ENCODE results near the gene TAF5. TPM values are rescaled to one million over a fixed set of nuclear protein-coding genes. Genes with fewer than 3 reads are reported as not detected.
"Not testable (repeated sequence)": the region's sequence is repeated elsewhere in the genome, so short reads cannot be mapped to it uniquely, and the experiment has no call there.

TAF5 gene
- total RNA-seq, 2 donors from 2014 or later, result 10.0 to 21.8 TPM

DNA sequence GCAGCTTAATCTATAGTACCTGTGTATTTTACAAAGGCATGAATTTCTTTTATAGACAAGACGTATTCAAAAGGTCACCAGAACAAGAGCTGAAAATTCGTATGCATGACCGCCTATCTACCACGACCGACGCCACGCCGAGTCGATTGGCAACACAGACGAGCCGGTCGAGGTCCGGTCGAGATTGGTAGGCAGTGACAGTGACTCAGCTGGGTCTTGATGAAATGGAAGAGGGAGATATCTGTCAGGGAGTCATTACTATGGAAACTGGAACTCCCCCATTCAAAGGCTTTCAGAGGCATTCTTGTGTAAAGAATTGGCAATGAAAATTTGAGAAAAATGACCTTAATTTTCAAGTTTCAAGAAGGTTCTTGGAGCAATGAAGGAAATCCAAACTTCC, 26.4 kb downstream of the TAF5 start:
- Mint-ChIP-seq H3K27ac (peak overlapping the region in 1 of 2 donors; percentile 46), H3K36me3 (peaks cover 36 to 37% of the 10 kb centered on the region in 2 donors), H3K9me3 (no peaks in the 10 kb centered on the region)
- ATAC-seq (no peak), DNase-seq (ENCODE audit: low spot score in 2 of 2) (no peak)

- H3K36me3 Mint-ChIP-seq, result peaks cover 41 to 45% of the 10 kb centered on the region in 2 donors
- ATAC-seq (no peak), DNase-seq (ENCODE audit: low spot score in 2 of 2) (no peak)
- peak overlapping the region; percentile 92 to 99 for H3K27ac Mint-ChIP-seq
- H3K9me3 Mint-ChIP-seq, result no peaks in the 10 kb centered on the region
These were observed 27.9 kb downstream of the TAF5 start for GRCh38 chr10:103395754-103396066.

DNA sequence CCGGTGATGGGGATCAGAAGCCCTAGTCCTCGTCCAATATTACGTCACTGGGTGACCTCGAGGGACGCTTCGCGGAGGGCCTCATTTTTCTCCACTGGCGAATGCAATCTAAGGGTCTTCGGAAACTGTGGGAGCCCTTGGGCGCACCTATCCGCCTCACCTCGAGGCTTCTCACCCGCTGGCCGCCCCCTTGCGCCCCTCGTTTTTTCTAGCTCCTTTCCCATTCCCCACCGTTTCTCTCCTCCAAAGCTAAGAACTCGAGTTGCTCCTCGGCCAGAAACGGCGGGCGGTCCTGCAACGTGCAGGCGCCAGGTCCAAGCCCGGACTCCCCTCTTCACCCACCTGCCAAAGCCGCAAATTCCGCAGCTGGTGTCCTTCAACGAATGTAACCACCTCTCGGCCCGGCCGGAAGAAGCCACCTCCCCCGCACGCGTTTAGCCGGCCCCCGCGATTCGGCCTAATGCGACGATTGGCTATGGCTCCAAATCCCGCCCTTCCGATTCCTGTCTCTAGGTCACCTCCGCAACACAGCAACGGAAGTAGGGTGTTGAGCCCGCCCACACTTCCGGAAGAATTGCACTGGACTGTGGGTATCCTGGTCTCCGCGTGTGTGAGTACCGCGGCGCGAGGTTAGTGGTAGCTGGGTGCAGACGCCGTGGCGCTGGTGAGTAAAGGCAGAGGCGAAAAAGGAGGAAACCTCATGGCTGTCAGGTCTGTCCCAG, 28.5 kb downstream of the TAF5 start, which contains the start of the genes ATP5MK and PDCD11:
Gene ATP5MK, minus strand, starts transcription at position 409 of the 722 bp plus-strand sequence. CDS start 4,018 bp downstream, outside the sequence.
Gene PDCD11, plus strand, starts transcription at position 560 of the 722 bp plus-strand sequence. CDS start 1,801 bp downstream, outside the sequence.
- Mint-ChIP-seq H3K36me3 (peaks cover 41 to 45% of the 10 kb centered on the region in 2 donors), H3K27ac (peak within 1 kb of the TSS; percentile 92 to 99), H3K9me3 (no peaks in the 10 kb centered on the region)
- DNase-seq (ENCODE audit: low spot score in 2 of 2) (peak; percentile 94 to 97), ATAC-seq (peak; percentile 100)

GRCh38 chr10:103396789-103397087, 29.0 kb downstream of the TAF5 start:
- DNase-seq (ENCODE audit: low spot score in 2 of 2) (no peak), ATAC-seq (no peak)
- H3K36me3 Mint-ChIP-seq, result peaks cover 41 to 45% of the 10 kb centered on the region in 2 donors
- H3K9me3 Mint-ChIP-seq, result no peaks in the 10 kb centered on the region
- H3K27ac Mint-ChIP-seq, result peak overlapping the region; percentile 92 to 99

GRCh38 chr10:103397191-103397825, 29.5 kb downstream of the TAF5 start:
- peaks cover 41 to 45% of the 10 kb centered on the region in 2 donors for H3K36me3 Mint-ChIP-seq

GRCh38 chr10:103413564-103413963, 45.8 kb downstream of the TAF5 start:
- Mint-ChIP-seq H3K27ac (no peak overlapping the region), H3K36me3 (peaks cover 24 to 39% of the 10 kb centered on the region in 2 donors), H3K9me3 (no peaks in the 10 kb centered on the region)
- ATAC-seq (no peak), DNase-seq (ENCODE audit: low spot score in 2 of 2) (no peak)

More at GRCh38 chr10:103397191-103397825, 29.5 kb downstream of the TAF5 start:
- ATAC-seq (no peak), DNase-seq (ENCODE audit: low spot score in 2 of 2) (no peak)
- Mint-ChIP-seq H3K27ac (peak overlapping the region; percentile 92 to 99), H3K9me3 (no peaks in the 10 kb centered on the region)

DNA sequence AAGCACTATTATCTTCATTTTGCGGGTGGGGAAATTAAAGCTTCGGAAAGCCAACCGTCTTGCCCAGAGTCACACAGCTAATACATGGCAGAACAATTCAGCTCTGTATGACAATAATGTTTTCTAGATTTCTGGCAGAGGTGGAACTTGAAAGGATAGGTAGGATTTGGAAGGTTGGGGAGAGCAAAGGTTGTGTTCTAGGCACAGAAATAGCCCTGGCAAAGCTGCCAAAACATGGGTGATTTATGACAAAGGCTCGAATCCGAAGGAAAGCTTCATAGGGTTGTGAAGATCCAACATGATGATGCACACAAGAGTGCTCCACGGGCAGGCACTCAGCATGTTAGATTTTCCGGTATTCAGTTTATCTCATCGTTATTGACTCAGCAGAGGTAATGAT, 47.8 kb downstream of the TAF5 start:
- no peak overlapping the region for H3K27ac Mint-ChIP-seq
- no peak for ATAC-seq
- no peaks in the 10 kb centered on the region for H3K9me3 Mint-ChIP-seq
- no peak for DNase-seq (ENCODE audit: low spot score in 2 of 2)
- H3K36me3 Mint-ChIP-seq, result peaks cover 22 to 31% of the 10 kb centered on the region in 2 donors

- DNase-seq (ENCODE audit: low spot score in 2 of 2), result peak in 1 of 2 donors; percentile 49
- H3K27ac Mint-ChIP-seq, result no peak overlapping the region
- ATAC-seq, result no peak
- peaks cover 22 to 37% of the 10 kb centered on the region in 2 donors for H3K36me3 Mint-ChIP-seq
- no peaks in the 10 kb centered on the region for H3K9me3 Mint-ChIP-seq
These were observed 48.8 kb downstream of the TAF5 start for GRCh38 chr10:103416436-103417147.

DNA sequence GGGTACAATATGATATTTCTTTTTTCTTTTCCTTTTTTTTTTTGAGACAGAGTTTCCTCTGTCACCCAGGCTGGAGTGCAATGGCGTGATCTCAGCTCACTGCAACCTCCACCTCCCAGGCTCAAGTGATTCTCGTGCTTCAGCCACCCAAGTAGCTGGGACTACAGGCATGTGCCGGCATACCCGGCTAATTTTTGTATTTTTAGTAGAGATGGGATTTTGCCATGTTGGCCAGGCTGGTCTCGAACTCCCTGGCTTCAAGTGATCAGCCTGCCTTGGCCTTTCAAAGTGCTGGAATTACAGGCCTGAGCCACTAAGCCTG, 49.3 kb downstream of the TAF5 start:
- ATAC-seq; DNase-seq (ENCODE audit: low spot score in 2 of 2); H3K9me3 Mint-ChIP-seq; H3K27ac Mint-ChIP-seq: not testable (repeated sequence)
- H3K36me3 Mint-ChIP-seq, result peaks cover 22 to 37% of the 10 kb centered on the region in 2 donors

DNA sequence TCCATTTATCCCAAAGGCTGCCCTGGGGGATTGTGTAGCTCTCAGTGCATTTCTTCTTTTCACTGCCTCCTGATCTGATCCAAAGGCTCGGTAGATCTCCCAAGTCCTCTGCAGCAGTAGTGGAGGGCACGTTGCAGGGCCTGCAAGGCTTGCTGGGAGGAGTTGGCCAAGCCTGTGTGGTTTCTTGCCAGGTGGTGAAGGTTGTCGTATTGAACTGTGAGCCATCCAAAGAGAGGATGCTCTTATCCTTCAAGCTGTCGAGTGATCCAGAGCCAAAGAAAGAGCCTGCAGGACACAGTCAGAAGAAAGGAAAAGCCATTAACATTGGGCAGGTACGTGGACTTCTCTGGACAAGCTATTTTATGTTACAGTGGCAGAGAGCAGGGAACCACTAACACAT, 49.8 kb downstream of the TAF5 start:
- no peak for DNase-seq (ENCODE audit: low spot score in 2 of 2)
- Mint-ChIP-seq H3K36me3 (peaks cover 22 to 37% of the 10 kb centered on the region in 2 donors), H3K9me3 (no peaks in the 10 kb centered on the region), H3K27ac (no peak overlapping the region)
- ATAC-seq, result no peak

GRCh38 chr10:103419101-103419500, 51.3 kb downstream of the TAF5 start:
- Mint-ChIP-seq H3K36me3 (peaks cover 23 to 41% of the 10 kb centered on the region in 2 donors), H3K27ac (no peak overlapping the region), H3K9me3 (no peaks in the 10 kb centered on the region)
- ATAC-seq (no peak), DNase-seq (ENCODE audit: low spot score in 2 of 2) (no peak)

DNA sequence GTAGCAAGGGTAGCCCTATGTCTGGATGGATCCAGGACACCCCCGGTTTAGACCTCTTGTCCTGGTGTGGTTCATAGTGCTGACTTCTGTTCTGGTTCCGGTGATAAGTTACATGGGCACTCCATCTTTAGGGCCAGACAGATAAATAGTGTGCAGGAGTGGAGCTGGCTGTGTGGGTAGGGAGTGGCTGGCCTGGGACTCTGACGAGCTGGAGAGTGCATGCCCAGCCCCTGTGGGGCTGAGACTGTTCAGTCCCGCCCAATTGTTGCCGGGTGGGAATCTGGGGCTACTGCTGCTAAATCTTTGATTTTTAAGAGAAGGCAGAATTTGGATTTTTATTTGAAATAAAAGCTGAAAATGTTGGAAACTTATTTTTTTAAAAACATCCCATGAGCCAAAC, 56.0 kb downstream of the TAF5 start:
- H3K9me3 Mint-ChIP-seq, result no peaks in the 10 kb centered on the region
- ATAC-seq, result no peak
- no peak overlapping the region for H3K27ac Mint-ChIP-seq
- DNase-seq (ENCODE audit: low spot score in 2 of 2), result no peak
- H3K36me3 Mint-ChIP-seq, result peaks cover 8 to 23% of the 10 kb centered on the region in 2 donors

DNA sequence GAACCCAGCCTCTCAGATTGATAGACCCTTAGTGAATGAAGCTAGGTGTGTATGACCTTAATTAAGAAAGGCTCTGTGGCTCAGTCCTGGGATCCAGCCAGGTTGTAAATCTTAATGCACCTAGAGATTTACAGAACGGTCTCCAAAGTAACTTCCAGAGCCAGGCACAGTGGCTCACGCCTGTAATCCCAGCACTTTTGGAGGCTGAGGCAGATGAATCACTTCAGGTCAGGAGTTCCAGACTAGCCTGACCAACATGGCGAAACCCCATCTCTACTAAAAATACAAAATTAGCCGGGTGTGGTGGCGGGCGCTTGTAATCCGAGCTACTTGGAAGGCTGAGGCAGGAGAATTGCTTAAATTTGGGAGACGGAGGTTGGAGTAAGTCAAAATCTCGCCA, 60.1 kb downstream of the TAF5 start:
- Mint-ChIP-seq H3K9me3 (no peaks in the 10 kb centered on the region), H3K36me3 (peaks cover 19 to 27% of the 10 kb centered on the region in 2 donors), H3K27ac (peak overlapping the region; percentile 7 to 47)
- DNase-seq (ENCODE audit: low spot score in 2 of 2), result no peak
- ATAC-seq, result no peak

GRCh38 chr10:103428989-103429643, 61.3 kb downstream of the TAF5 start:
- Mint-ChIP-seq H3K36me3 (peaks cover 20 to 27% of the 10 kb centered on the region in 2 donors), H3K9me3 (no peaks in the 10 kb centered on the region), H3K27ac (peak overlapping the region in 1 of 2 donors; percentile 77)
- ATAC-seq (peak; percentile 26 to 68), DNase-seq (ENCODE audit: low spot score in 2 of 2) (no peak)

DNA sequence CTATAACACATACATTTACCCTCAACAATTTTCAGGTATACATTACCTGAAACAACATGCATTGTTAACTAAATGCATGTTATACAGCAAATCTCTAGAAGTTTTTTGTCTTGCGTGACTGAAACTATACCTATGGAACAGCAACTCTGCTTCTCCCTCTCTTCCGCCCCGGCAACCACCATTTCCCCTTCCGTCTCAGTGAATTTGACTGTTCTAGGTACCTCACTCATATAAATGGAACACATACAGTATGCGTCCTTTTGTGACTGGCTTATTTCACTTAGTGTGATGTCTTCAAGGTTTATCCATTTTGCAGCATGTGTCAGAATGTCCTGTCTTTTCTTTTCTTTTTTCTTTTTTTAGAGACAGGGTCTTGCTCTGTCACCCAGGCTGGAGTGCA, 61.9 kb downstream of the TAF5 start:
- peaks cover 16 to 21% of the 10 kb centered on the region in 2 donors for H3K36me3 Mint-ChIP-seq
- ATAC-seq (peak; percentile 26 to 77), DNase-seq (ENCODE audit: low spot score in 2 of 2) (no peak)
- no peaks in the 10 kb centered on the region for H3K9me3 Mint-ChIP-seq
- H3K27ac Mint-ChIP-seq, result peak overlapping the region in 1 of 2 donors; percentile 77

DNA sequence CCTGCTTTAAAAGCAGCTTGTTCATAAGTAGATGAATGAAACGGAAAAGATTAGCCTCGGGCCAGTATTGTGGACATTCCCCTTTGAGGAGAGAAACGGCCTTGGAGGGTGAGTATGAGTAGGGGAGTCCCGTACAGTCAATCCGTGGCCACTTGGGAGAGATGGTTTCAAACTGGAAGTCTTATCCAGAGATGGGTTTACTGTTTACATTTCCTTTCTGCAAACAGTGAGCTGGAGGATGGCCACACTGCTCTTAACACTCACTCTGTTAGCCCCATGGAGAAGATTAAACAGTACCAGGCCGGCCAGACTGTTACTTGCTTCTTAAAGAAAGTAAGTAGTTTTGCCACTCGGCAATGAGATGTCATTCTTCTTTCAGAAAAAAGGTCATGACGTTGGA, 64.1 kb downstream of the TAF5 start:
- ATAC-seq, result peak in 1 of 2 donors; percentile 29
- no peak for DNase-seq (ENCODE audit: low spot score in 2 of 2)
- Mint-ChIP-seq H3K36me3 (peaks cover 16 to 17% of the 10 kb centered on the region in 2 donors), H3K9me3 (no peaks in the 10 kb centered on the region), H3K27ac (peak overlapping the region; percentile 34 to 65)

DNA sequence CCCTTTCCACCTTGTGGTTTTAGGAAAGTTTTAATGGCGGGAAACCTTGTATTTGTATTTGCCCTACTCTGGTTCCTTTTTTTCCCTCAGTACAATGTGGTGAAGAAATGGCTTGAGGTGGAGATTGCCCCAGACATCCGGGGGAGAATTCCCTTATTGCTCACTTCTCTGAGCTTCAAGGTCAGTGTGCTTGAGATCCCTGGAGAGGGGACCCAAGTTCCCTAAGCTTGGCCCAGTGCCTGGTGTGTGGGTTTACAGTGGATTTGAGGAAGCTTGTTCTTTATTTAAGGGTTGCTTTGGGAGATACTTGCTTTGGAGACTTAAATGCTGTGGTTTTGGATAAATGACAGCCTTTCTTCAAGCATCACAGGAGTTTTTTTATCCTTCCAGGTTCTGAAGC, 66.1 kb downstream of the TAF5 start:
- ATAC-seq (no peak), DNase-seq (ENCODE audit: low spot score in 2 of 2) (no peak)
- H3K9me3 Mint-ChIP-seq, result no peaks in the 10 kb centered on the region
- H3K27ac Mint-ChIP-seq, result no peak overlapping the region
- peaks cover 24 to 27% of the 10 kb centered on the region in 2 donors for H3K36me3 Mint-ChIP-seq

Measured in activated naive CD4-positive, alpha-beta T cell treated with anti-CD3 and anti-CD28 coated beads, Interleukin-2, amount 50 U/mL, for 72 hours (primary cell).